22Rv1 (cell line): Measurements from ENCODE around the gene RNF187.

Source experiments
- H3K27ac ChIP-seq: fragments of 450-650 bp; 2 replicates; pipeline ENCODE4 v1.5.1; 2017
- ZFX ChIP-seq: fragments of 450-650 bp; IDR thresholded peaks from 2 replicates; pipeline ENCODE4 v1.6.1; 2017; ENCODE audit warnings: antibody characterized with exemption, borderline replicate concordance
- TF ChIP-seq, protein P1 (sequence below): fragments of 450-650 bp; IDR thresholded peaks from 2 replicates; pipeline ENCODE4 v1.5.1; 2017; ENCODE audit warnings: mild to moderate bottlenecking

RNF187 gene

DNA sequence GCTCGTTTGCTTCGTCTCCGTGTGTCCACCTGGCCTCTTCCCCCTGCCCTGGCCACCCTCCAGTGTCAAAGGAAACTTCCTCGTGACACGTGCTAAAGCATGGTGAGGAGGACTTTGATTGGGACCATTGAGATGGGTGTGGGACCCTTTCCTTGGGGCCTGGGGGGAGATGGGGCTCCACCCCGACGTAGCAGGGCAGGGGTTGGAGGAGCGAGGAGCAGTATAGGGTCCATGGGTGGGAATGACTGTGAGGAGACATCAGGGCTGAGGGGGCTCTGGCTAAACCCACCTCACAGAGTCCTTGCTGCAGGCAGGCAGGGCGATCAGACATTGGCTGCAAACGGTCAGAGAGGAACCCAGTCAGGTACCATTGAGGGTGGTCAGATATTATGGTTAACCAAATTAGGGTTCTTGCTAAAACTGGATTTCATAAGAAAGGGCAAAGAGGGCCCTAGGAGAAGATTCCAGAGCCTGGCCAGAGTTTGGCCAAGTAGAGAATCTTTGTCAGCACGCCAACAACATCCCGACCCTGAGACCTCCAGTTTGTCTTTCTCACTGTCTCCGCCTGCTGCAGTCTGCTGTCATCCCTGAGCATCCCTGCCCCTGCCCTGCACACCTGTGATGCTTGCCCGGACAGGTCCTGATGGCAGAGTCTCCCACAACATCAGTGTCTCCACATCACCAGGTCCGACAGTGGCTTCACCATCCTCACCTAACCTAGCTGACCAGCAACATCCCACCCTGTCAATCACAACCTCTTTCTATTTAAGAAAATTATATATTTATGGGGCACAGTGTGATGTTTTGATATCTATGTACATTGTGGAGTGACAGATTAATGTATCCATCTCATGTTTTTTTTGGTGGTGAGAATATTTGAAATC lies 8.0 kb downstream of the RNF187 start:
- no peak overlapping the region for H3K27ac ChIP-seq
- TF ChIP-seq ZFX: no peak
- TF ChIP-seq, protein P1, sequence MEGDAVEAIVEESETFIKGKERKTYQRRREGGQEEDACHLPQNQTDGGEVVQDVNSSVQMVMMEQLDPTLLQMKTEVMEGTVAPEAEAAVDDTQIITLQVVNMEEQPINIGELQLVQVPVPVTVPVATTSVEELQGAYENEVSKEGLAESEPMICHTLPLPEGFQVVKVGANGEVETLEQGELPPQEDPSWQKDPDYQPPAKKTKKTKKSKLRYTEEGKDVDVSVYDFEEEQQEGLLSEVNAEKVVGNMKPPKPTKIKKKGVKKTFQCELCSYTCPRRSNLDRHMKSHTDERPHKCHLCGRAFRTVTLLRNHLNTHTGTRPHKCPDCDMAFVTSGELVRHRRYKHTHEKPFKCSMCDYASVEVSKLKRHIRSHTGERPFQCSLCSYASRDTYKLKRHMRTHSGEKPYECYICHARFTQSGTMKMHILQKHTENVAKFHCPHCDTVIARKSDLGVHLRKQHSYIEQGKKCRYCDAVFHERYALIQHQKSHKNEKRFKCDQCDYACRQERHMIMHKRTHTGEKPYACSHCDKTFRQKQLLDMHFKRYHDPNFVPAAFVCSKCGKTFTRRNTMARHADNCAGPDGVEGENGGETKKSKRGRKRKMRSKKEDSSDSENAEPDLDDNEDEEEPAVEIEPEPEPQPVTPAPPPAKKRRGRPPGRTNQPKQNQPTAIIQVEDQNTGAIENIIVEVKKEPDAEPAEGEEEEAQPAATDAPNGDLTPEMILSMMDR: no peak

DNA sequence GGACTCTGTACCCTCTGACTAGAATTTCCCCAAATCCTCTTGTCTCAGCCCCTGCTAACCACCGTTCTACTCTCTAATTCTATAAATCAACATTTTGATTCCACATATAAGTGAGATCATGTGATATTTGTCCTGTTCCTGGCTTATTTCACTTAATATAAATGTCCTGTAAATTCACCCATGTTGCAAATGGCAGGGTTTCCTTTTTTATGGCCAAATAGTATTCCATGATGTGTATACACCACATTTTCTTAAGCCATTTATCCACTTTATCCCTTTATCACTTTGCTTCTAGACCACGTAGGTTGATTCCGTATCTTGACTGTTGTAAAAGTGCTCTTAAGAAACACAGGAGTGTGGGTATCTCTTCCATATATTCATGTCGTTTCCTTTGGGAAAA lies 8.9 kb downstream of the RNF187 start:
- TF ChIP-seq, protein P1: no peak
- H3K27ac ChIP-seq: no peak overlapping the region

DNA sequence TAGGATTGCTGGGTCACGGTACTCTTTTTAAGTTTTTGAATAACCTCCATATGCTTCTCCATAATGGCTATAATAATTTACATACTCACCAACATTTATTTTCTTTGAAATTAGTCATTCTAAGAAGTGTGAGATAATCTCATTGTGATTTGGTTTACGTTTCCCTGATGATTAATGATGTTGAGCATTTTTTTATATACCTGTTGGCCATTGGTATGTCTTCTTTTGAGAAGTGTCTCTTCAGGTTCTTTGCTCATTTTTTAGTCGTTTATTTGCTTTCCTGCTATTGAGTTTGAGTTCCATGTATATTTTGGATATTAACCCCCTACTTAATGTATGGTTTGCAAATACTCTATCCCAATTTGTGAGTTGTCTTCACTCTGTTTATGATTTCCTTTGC lies 9.3 kb downstream of the RNF187 start:
- no peak overlapping the region for H3K27ac ChIP-seq
- TF ChIP-seq, protein P1: no peak
- no peak for TF ChIP-seq ZFX

GRCh38 chr1:228497206-228497605 lies 10.0 kb downstream of the RNF187 start:
- no peak for TF ChIP-seq ZFX
- TF ChIP-seq, protein P1: no peak
- no peak overlapping the region for H3K27ac ChIP-seq

DNA sequence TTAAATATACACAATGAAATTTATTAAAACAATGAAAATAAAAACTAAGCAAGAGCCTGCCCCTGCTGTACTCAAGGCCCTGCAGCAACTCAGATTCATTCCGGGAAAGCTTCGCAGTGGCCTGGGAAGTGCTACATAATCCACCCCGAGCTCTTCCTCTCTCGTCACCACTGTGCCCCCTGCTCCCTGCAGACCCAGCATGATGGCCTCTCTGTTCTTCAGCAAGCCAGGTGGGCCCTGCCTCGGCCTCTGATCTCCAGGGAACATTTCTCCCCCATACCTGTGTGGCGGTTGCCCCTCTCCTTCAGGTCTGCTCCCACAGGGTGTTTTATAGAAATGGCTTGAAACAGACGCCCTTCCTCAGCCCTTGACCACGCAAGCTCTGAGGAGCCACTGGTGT lies 10.6 kb downstream of the RNF187 start:
- no peak overlapping the region for H3K27ac ChIP-seq
- TF ChIP-seq, protein P1: no peak
- TF ChIP-seq ZFX: no peak

- no peak overlapping the region for H3K27ac ChIP-seq
- TF ChIP-seq ZFX: no peak
- TF ChIP-seq, protein P1: no peak
These were observed 13.1 kb downstream of the RNF187 start for GRCh38 chr1:228500143-228500734.
